Caco-2 (cell line): ENCODE measurements around the gene ABHD17B. TPM values are rescaled to one million over a fixed set of nuclear protein-coding genes. Genes with fewer than 3 reads are reported as not detected.
A peak's percentile ranks its signal among the peaks of the same experiment; 100 is the strongest.
"Not testable (repeated sequence)": the region's sequence is repeated elsewhere in the genome, so short reads cannot be mapped to it uniquely, and the experiment has no call there.

Source experiments
- Bru-seq: library from RNA; stranded (reverse); fragments of 400-500 nt; gene quantifications from one replicate; lab custom pipeline; 2021; lab: Mats Ljungman, UMichigan
- BruChase-seq, 2 experiments: library from RNA; stranded (reverse); fragments of 400-500 nt; gene quantifications; one replicate each; lab custom pipeline; 2021; lab: Mats Ljungman, UMichigan
- BruUV-seq: library from RNA; stranded (reverse); fragments of 400-500 nt; replicated peaks from 2 replicates; lab custom pipeline; 2021; lab: Mats Ljungman, UMichigan
- CTCF ChIA-PET: fragments of 300-600 bp; sonication (Branson Sonifier 250); formaldehyde crosslinking; loops from one replicate; lab custom pipeline; 2022; ENCODE audit warnings: antibody characterized with exemption; lab: Charles Lee
- POLR2A ChIA-PET: fragments of 300-600 bp; sonication (Branson Sonifier 250); formaldehyde crosslinking; loops from one replicate; lab custom pipeline; 2022; ENCODE audit warnings: antibody characterized with exemption; lab: Charles Lee
- DNase-seq, 2 experiments: peaks; one replicate each; pipeline versions ENCODE4 v3.0.0 to v3.0.0-alpha.2; 2020 to 2022
- H3K27me3 ChIP-seq: replicated peaks from 2 replicates; pipeline ENCODE4 v1.6.0; 2011; ENCODE audit warnings: low read length; ENCODE audit not compliant: control insufficient read depth, insufficient read depth
- H3K36me3 ChIP-seq: 2 replicates; pipeline ENCODE4 v1.5.1; 2011; ENCODE audit warnings: low read length; ENCODE audit not compliant: control insufficient read depth, insufficient read depth
- H3K4me1 ChIP-seq: fragments of 250-450 bp; sonication (Bioruptor Pico); 2 replicates; pipeline ENCODE4 v1.5.1; 2020; ENCODE audit warnings: mild to moderate bottlenecking
- H3K4me3 ChIP-seq: 2 replicates; pipeline ENCODE4 v1.5.1; 2011; ENCODE audit warnings: low read depth, mild to moderate bottlenecking, control low read depth, low read length
- H3K9me3 ChIP-seq: fragments of 250-450 bp; sonication (Bioruptor Pico); 2 replicates; pipeline ENCODE4 v1.5.1; 2020; ENCODE audit warnings: mild to moderate bottlenecking, moderate library complexity
- H3K27ac Mint-ChIP-seq: one replicate; pipeline ENCODE4 v1.8.0; 2022; ENCODE audit warnings: mixed read lengths; ENCODE audit not compliant: unreplicated experiment
- H3K27me3 Mint-ChIP-seq: one replicate; pipeline ENCODE4 v1.8.0; 2022; ENCODE audit warnings: mixed read lengths; ENCODE audit not compliant: insufficient read depth, unreplicated experiment
- H3K36me3 Mint-ChIP-seq: one replicate; pipeline ENCODE4 v1.8.0; 2022; ENCODE audit warnings: mild to moderate bottlenecking, mixed read lengths; ENCODE audit not compliant: insufficient read depth, unreplicated experiment
- H3K4me1 Mint-ChIP-seq: one replicate; pipeline ENCODE4 v1.8.0; 2022; ENCODE audit warnings: low read depth, mixed read lengths; ENCODE audit not compliant: unreplicated experiment
- H3K4me3 Mint-ChIP-seq: one replicate; pipeline ENCODE4 v1.8.0; 2022; ENCODE audit warnings: mild to moderate bottlenecking, moderate library complexity, mixed read lengths; ENCODE audit not compliant: unreplicated experiment
- H3K9me3 Mint-ChIP-seq: one replicate; pipeline ENCODE4 v1.8.0; 2022; ENCODE audit warnings: mixed read lengths; ENCODE audit not compliant: unreplicated experiment
- intact Hi-C: fragments of 100-400 bp; cut with micrococcal nuclease; formaldehyde crosslinking; loops from one replicate; pipeline ENCODE4 v1.10.0; 2022; ENCODE audit not compliant: unreplicated experiment
- long read RNA-seq: library from polyadenylated mRNA; stranded (forward); transcript quantifications from one replicate; pipeline ENCODE4 v2.0.0, GENCODE V29; 2022
- total RNA-seq: library from RNA; stranded (reverse); gene quantifications from 2 replicates; pipeline ENCODE4 v1.2.3, GENCODE V29; 2022
- TF ChIP-seq, protein P1 (sequence below), 2 experiments: fragments of 200-600 bp in 1 of 2; IDR thresholded peaks; 1 replicate in 1 of 2; 2 replicates in 1 of 2; pipeline versions ENCODE4 v1.5.1 to v1.8.0; 2011 to 2022; ENCODE audit warnings: antibody characterized with exemption in 1 of 2, control low read depth in 1 of 2, inconsistent platforms in 1 of 2, low read depth in 1 of 2, low read length in 1 of 2, mild to moderate bottlenecking in 1 of 2, moderate library complexity in 1 of 2; ENCODE audit not compliant: insufficient read depth in 1 of 2, severe bottlenecking in 1 of 2, unreplicated experiment in 1 of 2

The ABHD17B gene
- total RNA-seq (6.2 and 6.9 TPM in 2 replicates), Bru-seq, nascent RNA (percentile 63 among the genes with signal in this experiment), BruChase-seq, experiment 1, labeled RNA remaining after a 2-hour chase (percentile 62 among the genes with signal in this experiment), BruChase-seq, experiment 2, labeled RNA remaining after a 6-hour chase (percentile 55 among the genes with signal in this experiment)
- long read RNA-seq, transcript ABHD17B-201 (4 exons, 2,614 nt) = major isoform, 11 of 12 reads
- long read RNA-seq, partial matches to known transcripts = 0 of 12 reads
- long read RNA-seq, other reads (novel, unspliced or antisense) = 1 of 12 reads

- Mint-ChIP-seq H3K27ac (peak within 1 kb of the TSS; percentile 78), H3K4me1 (no peaks in the 10 kb centered on the region), H3K4me3 (peak within 1 kb of the TSS; percentile 79), H3K9me3 (no peaks in the 10 kb centered on the region), H3K36me3 (peaks cover 7% of the 10 kb centered on the region), H3K27me3 (no peaks in the 10 kb centered on the region)
- TF ChIP-seq, protein P1, sequence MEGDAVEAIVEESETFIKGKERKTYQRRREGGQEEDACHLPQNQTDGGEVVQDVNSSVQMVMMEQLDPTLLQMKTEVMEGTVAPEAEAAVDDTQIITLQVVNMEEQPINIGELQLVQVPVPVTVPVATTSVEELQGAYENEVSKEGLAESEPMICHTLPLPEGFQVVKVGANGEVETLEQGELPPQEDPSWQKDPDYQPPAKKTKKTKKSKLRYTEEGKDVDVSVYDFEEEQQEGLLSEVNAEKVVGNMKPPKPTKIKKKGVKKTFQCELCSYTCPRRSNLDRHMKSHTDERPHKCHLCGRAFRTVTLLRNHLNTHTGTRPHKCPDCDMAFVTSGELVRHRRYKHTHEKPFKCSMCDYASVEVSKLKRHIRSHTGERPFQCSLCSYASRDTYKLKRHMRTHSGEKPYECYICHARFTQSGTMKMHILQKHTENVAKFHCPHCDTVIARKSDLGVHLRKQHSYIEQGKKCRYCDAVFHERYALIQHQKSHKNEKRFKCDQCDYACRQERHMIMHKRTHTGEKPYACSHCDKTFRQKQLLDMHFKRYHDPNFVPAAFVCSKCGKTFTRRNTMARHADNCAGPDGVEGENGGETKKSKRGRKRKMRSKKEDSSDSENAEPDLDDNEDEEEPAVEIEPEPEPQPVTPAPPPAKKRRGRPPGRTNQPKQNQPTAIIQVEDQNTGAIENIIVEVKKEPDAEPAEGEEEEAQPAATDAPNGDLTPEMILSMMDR (IDR thresholded peaks at IDR 0.05; ENCODE audit: insufficient read depth in 1 of 2, low read depth in 1 of 2, low read length in 1 of 2, severe bottlenecking in 1 of 2, unreplicated experiment in 1 of 2) = no peak
- Histone ChIP-seq H3K4me3 (peak within 1 kb of the TSS; percentile 57), H3K4me1 (no peaks in the 10 kb centered on the region), H3K36me3 (no peaks in the 10 kb centered on the region), H3K27me3 (no peaks in the 10 kb centered on the region), H3K9me3 (no peaks in the 10 kb centered on the region)
- no TSS peak for BruUV-seq
- ChIA-PET CTCF (no interaction called here), POLR2A (interaction anchor here (0.7 kb wide), 1 partner anchor 48 kb away, joined by 4 read pairs; no protein-coding TSS in a partner anchor)
- peak; percentile 88 to 93 for DNase-seq
- intact Hi-C loops = loop anchor here (5.0 kb wide), 1 partner anchor 94 kb away; no protein-coding TSS in a partner anchor
Measured at GRCh38 chr9:71911061-71911907, at the start of gene ABHD17B, which contains the start of gene C9orf85. ABHD17B (minus strand) TSS chr9:71911193; CDS start chr9:71875080, 36,113 bp downstream. C9orf85 (plus strand) TSS chr9:71911639; CDS start chr9:71911735, 96 bp downstream.

- no peaks in the 10 kb centered on the region for H3K4me1 ChIP-seq
- Mint-ChIP-seq H3K9me3 (no peaks in the 10 kb centered on the region), H3K4me1 (no peaks in the 10 kb centered on the region), H3K4me3 (no peak overlapping the region), H3K27ac (no peak overlapping the region), H3K27me3 (no peaks in the 10 kb centered on the region), H3K36me3 (no peaks in the 10 kb centered on the region)
- TF ChIP-seq, protein P1 (IDR thresholded peaks at IDR 0.05; ENCODE audit: insufficient read depth in 1 of 2, low read depth in 1 of 2, low read length in 1 of 2, severe bottlenecking in 1 of 2, unreplicated experiment in 1 of 2) = no peak
- no peaks in the 10 kb centered on the region for H3K36me3 ChIP-seq
- no peak for DNase-seq
- ChIA-PET POLR2A (no interaction called here), CTCF (no interaction called here)
- intact Hi-C loops = no loop called here
- H3K4me3 ChIP-seq = no peak overlapping the region
- no peaks in the 10 kb centered on the region for H3K9me3 ChIP-seq
- no TSS peak for BruUV-seq
- no peaks in the 10 kb centered on the region for H3K27me3 ChIP-seq
Measured at GRCh38 chr9:71955300-71955915, 44.4 kb upstream of the ABHD17B start.

- POLR2A ChIA-PET, H3K4me3 Mint-ChIP-seq, DNase-seq, H3K9me3 Mint-ChIP-seq, H3K4me3 ChIP-seq, H3K27me3 ChIP-seq, H3K9me3 ChIP-seq, BruUV-seq, H3K4me1 ChIP-seq, H3K4me1 Mint-ChIP-seq, H3K36me3 ChIP-seq, H3K27ac Mint-ChIP-seq, CTCF ChIA-PET, intact Hi-C loops, H3K27me3 Mint-ChIP-seq, H3K36me3 Mint-ChIP-seq: not testable (repeated sequence)
Measured at GRCh38 chr9:71954652-71955051, 43.7 kb upstream of the ABHD17B start.
